Measurements from ENCODE around the gene MRE11. TPM values are rescaled to one million over a fixed set of nuclear protein-coding genes. Genes with fewer than 3 reads are reported as not detected.

MRE11 gene
- polyA plus RNA-seq, 2 of the 4 experiments (the other 2 are of a cell fraction) = 19.2 to 28.4 TPM

DNA sequence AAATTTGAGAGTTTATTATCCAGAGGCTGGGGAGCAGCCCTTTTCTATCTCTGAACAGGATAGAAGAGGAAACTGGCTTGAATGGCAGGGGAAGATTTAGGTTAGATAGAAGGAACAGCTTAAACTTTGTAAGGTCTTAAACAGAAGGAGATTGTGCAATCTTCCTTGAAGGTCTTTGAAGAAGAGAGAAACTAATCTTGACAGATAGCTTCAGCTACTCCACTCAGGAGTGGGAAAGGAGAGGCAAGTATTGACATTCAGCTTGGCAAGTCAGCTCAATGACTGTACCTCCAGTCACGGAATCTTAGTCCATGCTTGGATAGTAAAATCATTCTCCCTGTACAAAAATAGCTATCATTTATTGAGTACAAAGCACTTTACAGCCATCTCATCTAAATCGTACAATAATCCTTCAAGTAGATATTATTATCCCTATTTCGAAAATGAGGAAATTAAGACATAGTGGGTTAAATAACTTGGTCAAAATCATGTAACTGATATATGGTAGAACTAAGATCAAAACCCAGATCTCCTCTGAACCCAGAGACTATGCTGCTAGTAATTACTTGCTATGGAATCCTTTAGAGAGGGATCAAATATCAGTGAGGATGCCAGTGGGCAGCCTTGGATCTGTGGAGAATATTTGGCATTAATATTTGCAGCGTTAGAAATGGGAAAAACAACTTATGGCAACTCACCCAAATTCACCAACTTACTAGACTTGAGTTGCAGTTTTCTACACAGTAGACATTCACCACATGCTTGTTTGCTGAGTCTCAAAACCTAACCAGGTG, 33.2 kb upstream of the MRE11 start:
- ChIA-PET POLR2A (no interaction called here), CTCF (no interaction called here)
- DNase-seq (ENCODE audit: low read depth in 1 of 2, low spot score in 1 of 2) = no peak
- no peak for ATAC-seq
- no peaks in the 10 kb centered on the region for H3K4me1 ChIP-seq
- no peak overlapping the region for H3K4me2 ChIP-seq
- no peak for TF ChIP-seq ZSCAN20 (CRISPR knock-in tag; IDR thresholded peaks at IDR 0.05)
- no peak for TF ChIP-seq FOSB (CRISPR knock-in tag; IDR thresholded peaks at IDR 0.05)
- no peak for TF ChIP-seq ESRRA (IDR thresholded peaks at IDR 0.05; ENCODE audit: borderline replicate concordance, low read length)
- TF ChIP-seq HOXB5 (CRISPR knock-in tag; IDR thresholded peaks at IDR 0.05) = no peak
- no peak for TF ChIP-seq MAZ (IDR thresholded peaks at IDR 0.05; ENCODE audit: borderline replicate concordance, low read depth, low read length)
- no peak for TF ChIP-seq RFX5 (IDR thresholded peaks at IDR 0.05)
- TF ChIP-seq, protein P1, sequence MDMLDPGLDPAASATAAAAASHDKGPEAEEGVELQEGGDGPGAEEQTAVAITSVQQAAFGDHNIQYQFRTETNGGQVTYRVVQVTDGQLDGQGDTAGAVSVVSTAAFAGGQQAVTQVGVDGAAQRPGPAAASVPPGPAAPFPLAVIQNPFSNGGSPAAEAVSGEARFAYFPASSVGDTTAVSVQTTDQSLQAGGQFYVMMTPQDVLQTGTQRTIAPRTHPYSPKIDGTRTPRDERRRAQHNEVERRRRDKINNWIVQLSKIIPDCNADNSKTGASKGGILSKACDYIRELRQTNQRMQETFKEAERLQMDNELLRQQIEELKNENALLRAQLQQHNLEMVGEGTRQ (IDR thresholded peaks at IDR 0.05) = no peak
- no peak for TF ChIP-seq CHD4 (IDR thresholded peaks at IDR 0.05; ENCODE audit: borderline replicate concordance)
- TF ChIP-seq FOSL2 (IDR thresholded peaks at IDR 0.05) = no peak
- no peak for TF ChIP-seq FOSL2 (CRISPR knock-in tag; IDR thresholded peaks at IDR 0.05)
- TF ChIP-seq, protein P2, sequence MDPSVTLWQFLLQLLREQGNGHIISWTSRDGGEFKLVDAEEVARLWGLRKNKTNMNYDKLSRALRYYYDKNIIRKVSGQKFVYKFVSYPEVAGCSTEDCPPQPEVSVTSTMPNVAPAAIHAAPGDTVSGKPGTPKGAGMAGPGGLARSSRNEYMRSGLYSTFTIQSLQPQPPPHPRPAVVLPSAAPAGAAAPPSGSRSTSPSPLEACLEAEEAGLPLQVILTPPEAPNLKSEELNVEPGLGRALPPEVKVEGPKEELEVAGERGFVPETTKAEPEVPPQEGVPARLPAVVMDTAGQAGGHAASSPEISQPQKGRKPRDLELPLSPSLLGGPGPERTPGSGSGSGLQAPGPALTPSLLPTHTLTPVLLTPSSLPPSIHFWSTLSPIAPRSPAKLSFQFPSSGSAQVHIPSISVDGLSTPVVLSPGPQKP (IDR thresholded peaks at IDR 0.05; ENCODE audit: low read depth, low read length) = no peak
- TF ChIP-seq EHMT2 (IDR thresholded peaks at IDR 0.05; ENCODE audit: low read depth) = no peak
- TF ChIP-seq, protein P3, sequence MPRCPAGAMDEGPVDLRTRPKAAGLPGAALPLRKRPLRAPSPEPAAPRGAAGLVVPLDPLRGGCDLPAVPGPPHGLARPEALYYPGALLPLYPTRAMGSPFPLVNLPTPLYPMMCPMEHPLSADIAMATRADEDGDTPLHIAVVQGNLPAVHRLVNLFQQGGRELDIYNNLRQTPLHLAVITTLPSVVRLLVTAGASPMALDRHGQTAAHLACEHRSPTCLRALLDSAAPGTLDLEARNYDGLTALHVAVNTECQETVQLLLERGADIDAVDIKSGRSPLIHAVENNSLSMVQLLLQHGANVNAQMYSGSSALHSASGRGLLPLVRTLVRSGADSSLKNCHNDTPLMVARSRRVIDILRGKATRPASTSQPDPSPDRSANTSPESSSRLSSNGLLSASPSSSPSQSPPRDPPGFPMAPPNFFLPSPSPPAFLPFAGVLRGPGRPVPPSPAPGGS (IDR thresholded peaks at IDR 0.05) = no peak
- TF ChIP-seq, protein P4, sequence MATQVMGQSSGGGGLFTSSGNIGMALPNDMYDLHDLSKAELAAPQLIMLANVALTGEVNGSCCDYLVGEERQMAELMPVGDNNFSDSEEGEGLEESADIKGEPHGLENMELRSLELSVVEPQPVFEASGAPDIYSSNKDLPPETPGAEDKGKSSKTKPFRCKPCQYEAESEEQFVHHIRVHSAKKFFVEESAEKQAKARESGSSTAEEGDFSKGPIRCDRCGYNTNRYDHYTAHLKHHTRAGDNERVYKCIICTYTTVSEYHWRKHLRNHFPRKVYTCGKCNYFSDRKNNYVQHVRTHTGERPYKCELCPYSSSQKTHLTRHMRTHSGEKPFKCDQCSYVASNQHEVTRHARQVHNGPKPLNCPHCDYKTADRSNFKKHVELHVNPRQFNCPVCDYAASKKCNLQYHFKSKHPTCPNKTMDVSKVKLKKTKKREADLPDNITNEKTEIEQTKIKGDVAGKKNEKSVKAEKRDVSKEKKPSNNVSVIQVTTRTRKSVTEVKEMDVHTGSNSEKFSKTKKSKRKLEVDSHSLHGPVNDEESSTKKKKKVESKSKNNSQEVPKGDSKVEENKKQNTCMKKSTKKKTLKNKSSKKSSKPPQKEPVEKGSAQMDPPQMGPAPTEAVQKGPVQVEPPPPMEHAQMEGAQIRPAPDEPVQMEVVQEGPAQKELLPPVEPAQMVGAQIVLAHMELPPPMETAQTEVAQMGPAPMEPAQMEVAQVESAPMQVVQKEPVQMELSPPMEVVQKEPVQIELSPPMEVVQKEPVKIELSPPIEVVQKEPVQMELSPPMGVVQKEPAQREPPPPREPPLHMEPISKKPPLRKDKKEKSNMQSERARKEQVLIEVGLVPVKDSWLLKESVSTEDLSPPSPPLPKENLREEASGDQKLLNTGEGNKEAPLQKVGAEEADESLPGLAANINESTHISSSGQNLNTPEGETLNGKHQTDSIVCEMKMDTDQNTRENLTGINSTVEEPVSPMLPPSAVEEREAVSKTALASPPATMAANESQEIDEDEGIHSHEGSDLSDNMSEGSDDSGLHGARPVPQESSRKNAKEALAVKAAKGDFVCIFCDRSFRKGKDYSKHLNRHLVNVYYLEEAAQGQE (IDR thresholded peaks at IDR 0.05) = no peak
- no peak for TF ChIP-seq HOXB13 (CRISPR knock-in tag; IDR thresholded peaks at IDR 0.05; ENCODE audit: low read depth)
- TF ChIP-seq NPAS2 (CRISPR knock-in tag; IDR thresholded peaks at IDR 0.05; ENCODE audit: borderline replicate concordance) = no peak
- FAIRE-seq = no peak
- 51% methylated on average over 4 of the region's 4 CpGs for WGBS (ENCODE audit: missing lambda C conversion rate)
- no peak overlapping the region for H3K27ac ChIP-seq
- no peak overlapping the region for H3K4me3 ChIP-seq
- H3K9me3 ChIP-seq = no peaks in the 10 kb centered on the region

DNA sequence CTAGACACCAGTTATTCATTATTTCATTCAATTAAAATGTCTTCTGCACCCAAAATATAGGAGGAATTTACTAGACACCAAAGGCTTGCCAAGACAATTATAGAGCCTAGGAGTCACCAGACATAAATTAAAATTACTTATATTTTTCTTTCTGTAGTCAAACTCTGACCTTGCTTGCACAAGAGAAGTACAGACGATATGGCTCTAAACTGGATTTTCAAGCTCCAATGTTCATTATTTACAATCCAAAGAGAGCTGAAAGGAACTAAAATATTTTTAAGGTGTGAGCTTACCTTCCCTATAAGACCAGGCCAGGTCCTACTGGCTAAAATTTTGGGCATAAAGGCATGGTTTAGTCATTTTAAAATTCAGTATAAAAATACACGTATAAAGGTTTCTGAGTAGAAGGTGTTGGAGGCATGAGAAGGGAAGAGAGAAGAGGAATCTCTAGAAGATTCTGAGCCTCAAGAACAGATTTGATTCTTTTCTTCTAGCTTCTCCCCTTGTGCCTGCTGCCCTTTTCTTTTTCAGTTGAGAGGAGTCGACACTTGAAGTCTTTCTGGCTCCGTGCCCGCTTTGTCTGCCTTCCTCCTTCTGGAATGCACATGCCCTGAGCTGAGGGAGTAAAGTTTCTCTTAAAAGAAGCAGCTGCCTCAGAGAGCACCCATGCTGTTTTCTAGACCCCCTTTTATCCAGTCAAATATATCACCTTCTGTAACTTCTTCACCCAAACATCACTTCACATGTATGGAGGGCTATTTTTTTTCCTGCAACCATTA, 32.1 kb upstream of the MRE11 start:
- no peak overlapping the region for H3K4me2 ChIP-seq
- H3K27ac ChIP-seq = no peak overlapping the region
- 54% methylated on average over 5 of the region's 5 CpGs for WGBS (ENCODE audit: missing lambda C conversion rate)
- FAIRE-seq = no peak
- no peak for ATAC-seq
- H3K4me3 ChIP-seq = no peak overlapping the region
- no peak for DNase-seq (ENCODE audit: low read depth in 1 of 2, low spot score in 1 of 2)
- POLR2A ChIA-PET = no interaction called here
- H3K9me3 ChIP-seq = no peaks in the 10 kb centered on the region
- CTCF ChIA-PET = no interaction called here
- H3K4me1 ChIP-seq = no peaks in the 10 kb centered on the region
- TF ChIP-seq HDAC2 (IDR thresholded peaks at IDR 0.05) = no peak
- TF ChIP-seq BHLHE40 (IDR thresholded peaks at IDR 0.05; ENCODE audit: low read depth, low read length) = no peak
- TF ChIP-seq JUNB (IDR thresholded peaks at IDR 0.05) = no peak
- no peak for TF ChIP-seq NPAS2 (CRISPR knock-in tag; IDR thresholded peaks at IDR 0.05; ENCODE audit: borderline replicate concordance)
- TF ChIP-seq, protein P5, sequence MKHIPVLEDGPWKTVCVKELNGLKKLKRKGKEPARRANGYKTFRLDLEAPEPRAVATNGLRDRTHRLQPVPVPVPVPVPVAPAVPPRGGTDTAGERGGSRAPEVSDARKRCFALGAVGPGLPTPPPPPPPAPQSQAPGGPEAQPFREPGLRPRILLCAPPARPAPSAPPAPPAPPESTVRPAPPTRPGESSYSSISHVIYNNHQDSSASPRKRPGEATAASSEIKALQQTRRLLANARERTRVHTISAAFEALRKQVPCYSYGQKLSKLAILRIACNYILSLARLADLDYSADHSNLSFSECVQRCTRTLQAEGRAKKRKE (CRISPR knock-in tag; IDR thresholded peaks at IDR 0.05; ENCODE audit: low read depth) = no peak
- TF ChIP-seq, protein P6, sequence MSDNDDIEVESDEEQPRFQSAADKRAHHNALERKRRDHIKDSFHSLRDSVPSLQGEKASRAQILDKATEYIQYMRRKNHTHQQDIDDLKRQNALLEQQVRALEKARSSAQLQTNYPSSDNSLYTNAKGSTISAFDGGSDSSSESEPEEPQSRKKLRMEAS (IDR thresholded peaks at IDR 0.05) = no peak
- no peak for TF ChIP-seq SMC3 (IDR thresholded peaks at IDR 0.05)
- no peak for TF ChIP-seq FOSL2 (IDR thresholded peaks at IDR 0.05)
- no peak for TF ChIP-seq FOSL2 (CRISPR knock-in tag; IDR thresholded peaks at IDR 0.05)
- TF ChIP-seq POLR2A (IDR thresholded peaks at IDR 0.05; ENCODE audit: low read length) = no peak
- TF ChIP-seq, protein P2 (IDR thresholded peaks at IDR 0.05; ENCODE audit: low read depth, low read length) = no peak
- no peak for TF ChIP-seq RAD21 (conservative IDR thresholded peaks at IDR 0.05 in 1 of 2, IDR thresholded peaks at IDR 0.05 in 1 of 2)

Measured in A549 (cell line).